ENCODE data around the gene TNS3. TPM values are rescaled to one million over a fixed set of nuclear protein-coding genes. Genes with fewer than 3 reads are reported as not detected.

TNS3 gene
- total and polyA plus RNA-seq, 2 experiments from 2014 or later: 2.7 to 5.7 TPM

- no peaks in the 10 kb centered on the region for H3K36me3 ChIP-seq
- H3K4me1 ChIP-seq (ENCODE audit: low read depth): peaks cover 37% of the 10 kb centered on the region
- peak overlapping the region; percentile 72 for H3K27ac ChIP-seq
- H3K9me3 ChIP-seq (ENCODE audit: low read depth): no peaks in the 10 kb centered on the region
- DNase-seq (ENCODE audit: low read depth in 1 of 2, low spot score in 1 of 2): peak in 1 of 2 donors; percentile 50
- H3K27me3 ChIP-seq: no peaks in the 10 kb centered on the region
- TF ChIP-seq, protein P1, sequence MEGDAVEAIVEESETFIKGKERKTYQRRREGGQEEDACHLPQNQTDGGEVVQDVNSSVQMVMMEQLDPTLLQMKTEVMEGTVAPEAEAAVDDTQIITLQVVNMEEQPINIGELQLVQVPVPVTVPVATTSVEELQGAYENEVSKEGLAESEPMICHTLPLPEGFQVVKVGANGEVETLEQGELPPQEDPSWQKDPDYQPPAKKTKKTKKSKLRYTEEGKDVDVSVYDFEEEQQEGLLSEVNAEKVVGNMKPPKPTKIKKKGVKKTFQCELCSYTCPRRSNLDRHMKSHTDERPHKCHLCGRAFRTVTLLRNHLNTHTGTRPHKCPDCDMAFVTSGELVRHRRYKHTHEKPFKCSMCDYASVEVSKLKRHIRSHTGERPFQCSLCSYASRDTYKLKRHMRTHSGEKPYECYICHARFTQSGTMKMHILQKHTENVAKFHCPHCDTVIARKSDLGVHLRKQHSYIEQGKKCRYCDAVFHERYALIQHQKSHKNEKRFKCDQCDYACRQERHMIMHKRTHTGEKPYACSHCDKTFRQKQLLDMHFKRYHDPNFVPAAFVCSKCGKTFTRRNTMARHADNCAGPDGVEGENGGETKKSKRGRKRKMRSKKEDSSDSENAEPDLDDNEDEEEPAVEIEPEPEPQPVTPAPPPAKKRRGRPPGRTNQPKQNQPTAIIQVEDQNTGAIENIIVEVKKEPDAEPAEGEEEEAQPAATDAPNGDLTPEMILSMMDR (IDR thresholded peaks at IDR 0.05; ENCODE audit: low read depth, low read length): no peak
- no peak overlapping the region for H3K4me3 ChIP-seq
These were observed 73.2 kb downstream of the TNS3 start for GRCh38 chr7:47508389-47509380.

DNA sequence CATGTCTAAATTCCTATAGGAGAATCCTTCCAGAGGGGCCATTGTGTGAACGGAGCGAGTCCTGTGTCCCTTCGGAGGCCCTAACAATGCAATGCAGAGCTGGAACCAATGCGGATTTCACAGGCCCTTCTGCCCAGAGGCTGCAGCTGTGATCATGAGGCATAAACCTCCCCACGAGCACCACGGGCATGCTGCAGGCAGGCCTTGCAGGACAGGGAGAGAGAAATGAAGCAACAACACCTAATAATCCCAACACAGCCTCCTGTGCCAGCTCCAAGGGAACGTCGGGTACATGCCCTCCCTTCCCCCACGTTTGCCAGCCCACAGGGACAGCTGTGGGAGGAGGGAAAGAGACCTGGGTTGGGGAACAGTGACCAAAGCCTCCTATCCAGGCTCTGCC is 74.4 kb downstream of the TNS3 start:
- peak overlapping the region; percentile 72 for H3K27ac ChIP-seq
- H3K4me3 ChIP-seq: no peak overlapping the region
- H3K36me3 ChIP-seq: no peaks in the 10 kb centered on the region
- H3K9me3 ChIP-seq (ENCODE audit: low read depth): no peaks in the 10 kb centered on the region
- H3K4me1 ChIP-seq (ENCODE audit: low read depth): peaks cover 32% of the 10 kb centered on the region
- no peaks in the 10 kb centered on the region for H3K27me3 ChIP-seq
- DNase-seq (ENCODE audit: low read depth in 1 of 2, low spot score in 1 of 2): no peak
- TF ChIP-seq, protein P1 (IDR thresholded peaks at IDR 0.05; ENCODE audit: low read depth, low read length): no peak

DNA sequence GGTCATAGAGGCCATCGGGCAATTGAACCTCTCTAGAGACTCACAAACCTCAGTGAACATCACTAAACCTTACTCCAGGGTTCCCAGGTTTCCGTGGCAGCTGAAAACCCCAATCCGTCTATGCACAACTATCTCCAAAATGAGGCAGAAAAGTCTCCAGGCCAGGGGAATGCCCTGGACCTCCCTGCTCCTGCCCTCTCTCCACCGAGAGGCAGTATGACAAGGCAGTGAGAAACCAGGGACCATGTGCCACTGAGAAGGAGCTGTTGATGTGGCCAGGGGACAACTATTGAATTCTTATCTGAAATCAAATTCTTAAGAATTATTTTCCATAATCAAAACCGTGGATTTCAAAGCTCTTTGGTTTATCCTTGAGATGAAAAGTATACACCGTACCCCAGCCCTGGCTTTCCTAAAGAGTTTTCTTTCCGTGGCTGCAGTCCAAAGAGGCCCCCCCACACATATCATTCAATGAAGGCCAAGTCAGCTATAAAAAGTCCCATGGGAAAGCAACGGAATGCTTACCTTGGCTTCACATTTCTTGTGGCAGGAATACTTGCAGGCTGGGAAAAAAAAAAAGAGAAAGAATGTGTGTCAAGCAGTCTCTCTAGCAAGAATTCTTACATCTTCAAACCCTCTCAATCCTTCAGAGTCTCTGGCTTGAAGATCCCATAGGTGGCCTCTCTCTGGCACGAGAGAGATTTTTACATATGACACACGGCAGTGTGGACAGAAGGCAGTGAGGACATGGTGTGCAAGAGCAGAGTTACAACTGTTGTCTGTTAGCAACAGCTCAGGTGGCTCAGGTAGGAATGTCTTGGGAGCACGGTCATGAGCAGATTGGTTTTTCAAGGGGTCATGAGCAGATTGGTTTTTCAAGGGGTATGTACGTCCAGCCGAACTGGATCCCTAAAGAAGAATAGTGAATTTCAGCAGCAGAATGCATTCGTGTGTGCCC is 75.2 kb downstream of the TNS3 start:
- H3K4me3 ChIP-seq: no peak overlapping the region
- TF ChIP-seq, protein P1 (IDR thresholded peaks at IDR 0.05; ENCODE audit: low read depth, low read length): no peak
- no peaks in the 10 kb centered on the region for H3K9me3 ChIP-seq (ENCODE audit: low read depth)
- no peaks in the 10 kb centered on the region for H3K27me3 ChIP-seq
- H3K4me1 ChIP-seq (ENCODE audit: low read depth): peaks cover 32% of the 10 kb centered on the region
- H3K36me3 ChIP-seq: no peaks in the 10 kb centered on the region
- H3K27ac ChIP-seq: peak overlapping the region; percentile 72
- peak; percentile 43 to 90 for DNase-seq (ENCODE audit: low read depth in 1 of 2, low spot score in 1 of 2)

DNA sequence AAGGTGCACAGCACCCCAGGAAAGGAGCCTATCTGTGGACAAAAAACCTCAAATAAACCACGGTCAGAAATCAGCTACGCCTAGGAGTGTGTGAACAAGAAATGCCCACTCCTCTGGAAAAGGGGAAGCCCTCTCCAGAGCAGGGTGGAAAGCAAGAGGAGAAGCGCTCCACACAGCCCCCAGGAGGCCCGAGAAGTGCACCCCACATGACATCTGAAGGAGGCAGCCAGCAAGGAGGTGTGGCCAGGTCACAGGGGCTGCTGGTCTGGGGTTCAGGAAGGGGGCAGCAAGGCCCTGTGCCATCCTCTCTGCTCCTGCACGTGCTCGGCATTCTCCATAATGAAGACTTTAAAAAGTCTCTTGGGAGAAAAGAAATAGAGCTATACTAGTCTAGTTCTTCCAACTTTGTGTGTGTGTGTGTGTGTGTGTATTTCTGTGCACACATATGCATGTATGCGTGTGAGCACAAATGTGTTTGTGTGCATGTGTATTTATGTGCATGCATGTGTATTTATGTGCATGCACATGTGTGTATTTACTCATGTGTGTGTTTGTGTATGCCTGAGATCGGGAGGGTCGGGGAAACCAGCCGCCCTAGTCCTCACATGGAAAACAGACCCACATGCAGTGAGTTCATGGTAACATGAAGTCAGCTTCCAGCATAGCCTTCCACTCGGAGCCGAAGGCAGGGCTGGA is 76.5 kb downstream of the TNS3 start:
- peaks cover 33% of the 10 kb centered on the region for H3K4me1 ChIP-seq (ENCODE audit: low read depth)
- no peak overlapping the region for H3K4me3 ChIP-seq
- no peaks in the 10 kb centered on the region for H3K36me3 ChIP-seq
- TF ChIP-seq, protein P1 (IDR thresholded peaks at IDR 0.05; ENCODE audit: low read depth, low read length): no peak
- no peaks in the 10 kb centered on the region for H3K27me3 ChIP-seq
- H3K9me3 ChIP-seq (ENCODE audit: low read depth): no peaks in the 10 kb centered on the region
- H3K27ac ChIP-seq: no peak overlapping the region
- no peak for DNase-seq (ENCODE audit: low read depth in 1 of 2, low spot score in 1 of 2)

All from cardiac muscle cell (in vitro differentiated cells and primary cell).